Mesothelial cell of epicardium (in vitro differentiated cells): ENCODE data around the gene PARVG. TPM values are rescaled to one million over a fixed set of nuclear protein-coding genes. Genes with fewer than 3 reads are reported as not detected.

Experiments
- DNase-seq, 2 experiments: peaks; one replicate each; pipeline ENCODE4 v3.0.0; 2021; ENCODE audit warnings: low spot score in 2 of 2; ENCODE audit not compliant: unreplicated experiment in 2 of 2
- H3K27ac Mint-ChIP-seq: 2 replicates; pipeline ENCODE4 v1.8.0; 2021; ENCODE audit warnings: mixed read lengths
- H3K27me3 Mint-ChIP-seq: 2 replicates; pipeline ENCODE4 v1.8.0; 2021; ENCODE audit warnings: low read depth, mixed read lengths
- H3K36me3 Mint-ChIP-seq: 2 replicates; pipeline ENCODE4 v1.8.0; 2021; ENCODE audit warnings: mixed read lengths
- H3K4me1 Mint-ChIP-seq: 2 replicates; pipeline ENCODE4 v1.8.0; 2021; ENCODE audit warnings: mixed read lengths
- H3K4me3 Mint-ChIP-seq: 2 replicates; pipeline ENCODE4 v1.8.0; 2021; ENCODE audit warnings: mild to moderate bottlenecking, moderate library complexity, mixed read lengths
- H3K9me3 Mint-ChIP-seq: 2 replicates; pipeline ENCODE4 v1.8.0; 2021; ENCODE audit warnings: mixed read lengths
- total RNA-seq: library from RNA; stranded (reverse); gene quantifications from 3 replicates; pipeline ENCODE4 v1.2.1, GENCODE V29; 2021
- TF ChIP-seq, protein P1 (sequence below): fragments of 200-600 bp; sonication (generic); IDR thresholded peaks from one replicate; pipeline ENCODE4 v1.5.0; 2021; ENCODE audit warnings: antibody characterized with exemption; ENCODE audit not compliant: unreplicated experiment

Gene PARVG
- total RNA-seq, 1 donor from 2014 or later = 1.0 TPM

DNA sequence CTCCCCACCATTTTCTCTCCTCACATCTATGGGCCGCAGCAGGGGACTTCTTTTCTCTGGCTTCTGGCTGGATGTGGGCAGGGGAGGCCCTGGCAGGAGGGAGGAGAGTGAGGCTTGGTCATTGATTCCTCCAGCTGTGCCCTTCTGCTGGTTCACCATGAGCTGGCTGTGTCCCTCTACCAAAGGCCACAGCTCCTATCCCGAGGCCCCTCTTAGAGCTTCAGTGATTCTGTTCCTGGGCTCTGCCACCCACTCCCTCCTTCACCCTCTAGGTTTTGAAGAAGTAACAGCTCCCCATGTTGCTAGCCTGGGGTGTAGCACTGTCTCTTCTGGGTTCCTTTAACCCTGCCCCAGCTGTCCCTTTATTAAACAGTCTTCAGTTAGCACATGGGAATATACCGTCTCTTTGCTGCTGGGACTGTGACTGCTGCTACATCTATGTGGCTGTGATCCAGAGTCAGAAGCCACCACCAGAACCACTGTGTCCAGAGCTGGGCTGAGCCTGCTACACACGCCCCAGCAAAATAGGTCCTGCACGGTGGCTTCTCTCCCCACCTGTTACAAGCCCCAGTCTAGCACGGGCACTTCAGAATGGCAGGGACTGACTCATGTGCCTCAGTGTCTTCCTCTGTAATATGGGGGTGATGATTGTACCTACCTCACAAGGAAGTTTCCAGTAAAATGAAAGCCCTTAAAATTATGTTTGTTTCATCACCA is 578 bp upstream of the PARVG start:
- DNase-seq = no peak
- Mint-ChIP-seq H3K27ac (no peak overlapping the region), H3K36me3 (peaks cover 3% of the 10 kb centered on the region), H3K9me3 (peaks cover 3% of the 10 kb centered on the region), H3K4me3 (no peak overlapping the region), H3K27me3 (peaks cover 35% of the 10 kb centered on the region), H3K4me1 (peaks cover 11% of the 10 kb centered on the region)
- TF ChIP-seq, protein P1, sequence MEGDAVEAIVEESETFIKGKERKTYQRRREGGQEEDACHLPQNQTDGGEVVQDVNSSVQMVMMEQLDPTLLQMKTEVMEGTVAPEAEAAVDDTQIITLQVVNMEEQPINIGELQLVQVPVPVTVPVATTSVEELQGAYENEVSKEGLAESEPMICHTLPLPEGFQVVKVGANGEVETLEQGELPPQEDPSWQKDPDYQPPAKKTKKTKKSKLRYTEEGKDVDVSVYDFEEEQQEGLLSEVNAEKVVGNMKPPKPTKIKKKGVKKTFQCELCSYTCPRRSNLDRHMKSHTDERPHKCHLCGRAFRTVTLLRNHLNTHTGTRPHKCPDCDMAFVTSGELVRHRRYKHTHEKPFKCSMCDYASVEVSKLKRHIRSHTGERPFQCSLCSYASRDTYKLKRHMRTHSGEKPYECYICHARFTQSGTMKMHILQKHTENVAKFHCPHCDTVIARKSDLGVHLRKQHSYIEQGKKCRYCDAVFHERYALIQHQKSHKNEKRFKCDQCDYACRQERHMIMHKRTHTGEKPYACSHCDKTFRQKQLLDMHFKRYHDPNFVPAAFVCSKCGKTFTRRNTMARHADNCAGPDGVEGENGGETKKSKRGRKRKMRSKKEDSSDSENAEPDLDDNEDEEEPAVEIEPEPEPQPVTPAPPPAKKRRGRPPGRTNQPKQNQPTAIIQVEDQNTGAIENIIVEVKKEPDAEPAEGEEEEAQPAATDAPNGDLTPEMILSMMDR = no peak

DNA sequence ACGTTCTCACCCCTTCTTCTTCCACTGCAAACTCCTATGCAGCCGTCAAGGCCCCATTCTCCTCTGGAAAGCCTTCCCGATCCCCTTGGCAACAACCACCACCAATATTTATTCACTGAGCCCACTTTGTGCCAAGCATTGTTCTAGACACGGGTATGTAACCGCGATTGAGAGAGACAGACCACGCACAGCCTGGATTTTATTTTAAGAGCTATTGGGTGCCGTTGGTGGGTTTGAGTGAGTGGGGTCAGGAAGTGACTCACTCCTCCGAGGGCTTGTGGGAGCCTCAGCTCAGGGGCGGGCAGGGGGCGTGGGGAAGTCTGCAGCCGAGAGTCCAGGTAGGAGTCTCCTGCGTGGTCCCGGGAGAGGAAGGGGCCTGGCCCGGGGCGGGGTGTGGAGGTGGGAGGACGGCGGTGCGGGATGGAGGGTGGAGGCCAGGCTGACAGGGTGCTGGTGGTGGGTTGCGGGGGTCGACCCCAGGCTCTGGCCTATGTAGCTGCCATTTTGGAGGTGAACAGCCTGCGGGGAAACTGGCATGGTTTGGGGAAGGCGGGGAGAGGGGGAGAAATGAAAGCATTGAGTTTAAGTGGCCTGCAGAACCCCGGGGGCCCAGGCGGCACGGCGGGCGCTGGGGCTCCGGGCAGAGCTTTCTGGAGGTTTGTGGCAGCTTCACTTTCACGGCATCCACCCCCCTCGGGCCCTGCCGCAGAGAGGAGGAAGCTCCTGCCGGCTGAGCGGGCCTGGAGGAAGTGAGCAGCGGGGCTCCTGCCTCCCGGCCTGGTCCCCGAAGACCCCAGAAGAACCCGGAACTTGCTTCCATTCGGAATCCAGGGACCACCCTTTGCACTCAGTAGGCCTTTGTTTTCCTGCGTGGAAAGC is 547 bp downstream of the PARVG start:
- H3K36me3 Mint-ChIP-seq = peaks cover 3% of the 10 kb centered on the region
- TF ChIP-seq, protein P1 = no peak
- peaks cover 3% of the 10 kb centered on the region for H3K9me3 Mint-ChIP-seq
- H3K27ac Mint-ChIP-seq = no peak overlapping the region
- H3K27me3 Mint-ChIP-seq = peaks cover 35% of the 10 kb centered on the region
- no peak for DNase-seq
- H3K4me3 Mint-ChIP-seq = no peak overlapping the region
- H3K4me1 Mint-ChIP-seq = peaks cover 11% of the 10 kb centered on the region

DNA sequence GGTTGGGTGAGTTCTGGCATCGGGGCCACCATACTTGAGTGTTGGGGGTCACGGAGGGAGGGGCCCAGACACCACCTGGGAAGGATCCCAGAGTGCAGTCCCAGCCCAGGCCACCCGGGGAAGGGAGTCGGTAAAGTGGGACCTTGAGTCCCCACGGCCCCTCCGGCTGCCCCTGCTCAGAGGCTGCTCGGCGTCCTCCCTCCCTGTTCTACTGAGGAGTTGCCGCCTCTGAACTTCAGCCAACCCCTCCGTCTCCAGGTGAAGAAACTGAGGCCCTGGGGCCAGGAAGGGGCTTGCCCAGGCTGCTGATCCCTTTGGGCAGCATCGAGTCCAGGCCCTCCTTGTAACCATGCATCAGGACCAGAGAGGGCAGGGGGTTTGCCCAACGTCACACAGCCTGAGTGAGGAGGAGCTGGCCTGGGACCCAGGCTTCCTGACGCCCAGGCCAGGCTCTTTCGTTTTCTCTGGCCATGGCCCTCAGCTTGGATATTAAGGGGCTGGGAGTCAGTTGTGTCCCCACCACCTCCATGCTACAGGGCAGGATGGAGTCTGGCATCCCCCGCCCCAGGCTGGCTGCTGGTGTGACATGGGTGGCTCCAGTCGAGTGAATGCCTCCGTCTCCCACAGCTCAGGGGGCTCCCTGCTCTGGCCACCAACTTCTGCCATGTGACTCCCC is 1.3 kb downstream of the PARVG start:
- Mint-ChIP-seq H3K27me3 (peaks cover 35% of the 10 kb centered on the region), H3K36me3 (peaks cover 3% of the 10 kb centered on the region), H3K27ac (no peak overlapping the region), H3K4me3 (no peak overlapping the region), H3K4me1 (peaks cover 11% of the 10 kb centered on the region), H3K9me3 (peaks cover 3% of the 10 kb centered on the region)
- TF ChIP-seq, protein P1 = no peak
- no peak for DNase-seq

DNA sequence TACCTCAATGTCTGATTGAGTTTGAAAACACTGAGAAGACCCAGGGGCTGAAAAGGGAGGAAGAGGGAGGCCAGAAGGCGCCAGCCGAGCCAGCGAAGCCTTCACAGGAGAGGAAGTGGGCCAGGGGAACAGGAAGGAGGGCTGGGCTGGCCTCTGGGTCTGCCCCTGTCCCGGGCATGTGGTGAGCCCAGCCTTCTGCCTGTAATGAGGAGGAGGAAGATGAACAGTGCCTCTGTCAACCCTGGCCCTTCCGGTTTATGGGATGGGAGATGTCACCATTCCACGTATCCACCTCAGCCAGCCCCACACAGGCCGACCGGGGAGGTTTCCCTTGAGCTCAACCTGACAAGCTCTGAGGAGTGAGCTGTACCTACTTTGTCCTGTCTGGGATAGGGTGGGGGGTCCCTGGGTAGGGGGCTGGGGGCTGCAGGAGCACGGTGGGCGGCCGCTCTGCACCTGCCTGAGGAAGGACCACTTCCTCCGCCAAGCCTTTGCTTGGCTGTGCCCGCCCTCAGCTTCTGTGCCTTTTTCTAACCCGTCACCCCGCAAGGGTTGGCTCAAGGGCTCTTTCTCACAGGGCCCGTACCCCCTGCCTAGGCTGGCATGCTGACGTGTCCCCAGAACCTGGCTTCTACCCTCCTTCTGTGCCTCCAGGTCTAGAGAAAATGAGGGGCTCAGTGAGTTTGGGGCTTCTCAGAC is 2.0 kb downstream of the PARVG start:
- no peak for DNase-seq
- Mint-ChIP-seq H3K9me3 (peaks cover 3% of the 10 kb centered on the region), H3K4me1 (peaks cover 9% of the 10 kb centered on the region), H3K27ac (no peak overlapping the region), H3K4me3 (no peak overlapping the region), H3K27me3 (peaks cover 33% of the 10 kb centered on the region), H3K36me3 (peaks cover 3% of the 10 kb centered on the region)
- TF ChIP-seq, protein P1 = no peak

DNA sequence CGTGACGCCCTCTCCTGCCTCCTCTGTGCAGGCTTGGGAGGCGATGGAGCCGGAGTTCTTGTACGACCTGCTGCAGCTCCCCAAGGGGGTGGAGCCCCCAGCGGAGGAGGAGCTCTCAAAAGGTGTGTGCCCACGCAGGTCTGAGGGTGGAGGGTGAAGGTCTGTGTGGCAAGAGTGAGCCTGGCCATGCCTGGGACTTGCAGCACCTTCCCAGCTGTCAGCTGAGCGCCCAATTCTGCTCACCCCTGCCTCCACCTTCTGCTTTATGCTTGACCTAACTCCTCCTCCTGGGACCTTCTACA is 2.5 kb downstream of the PARVG start:
- H3K4me1 Mint-ChIP-seq = peaks cover 4% of the 10 kb centered on the region
- TF ChIP-seq, protein P1 = no peak
- H3K9me3 Mint-ChIP-seq = peaks cover 3% of the 10 kb centered on the region
- peaks cover 32% of the 10 kb centered on the region for H3K27me3 Mint-ChIP-seq
- H3K4me3 Mint-ChIP-seq = no peak overlapping the region
- no peak overlapping the region for H3K27ac Mint-ChIP-seq
- peaks cover 3% of the 10 kb centered on the region for H3K36me3 Mint-ChIP-seq
- no peak for DNase-seq
